HepG2 (cell line): ENCODE data around the gene AGPAT2.

Source experiments
- CTCF ChIP-seq: sonication (generic); formaldehyde crosslinking; IDR thresholded peaks from 2 replicates; pipeline ENCODE4 v1.5.0; 2020; ENCODE audit warnings: mild to moderate bottlenecking, missing genetic modification reagents, moderate library complexity
- POLR2A ChIP-seq, 2 experiments: IDR thresholded peaks; 2 replicates each; pipeline ENCODE4 v1.6.1; 2011; ENCODE audit warnings: low read depth in 2 of 2, low read length in 2 of 2, mild to moderate bottlenecking in 1 of 2, moderate library complexity in 1 of 2; ENCODE audit not compliant: insufficient read depth in 1 of 2
- SP1 ChIP-seq, 2 experiments: fragments of 450-650 bp in 1 of 2; sonication (generic) in 1 of 2; formaldehyde crosslinking in 1 of 2; IDR thresholded peaks; 2 replicates each; pipeline versions ENCODE4 v1.4.0 to v1.6.1; 2016 to 2020; ENCODE audit warnings: missing genetic modification reagents in 1 of 2
- ZNF282 ChIP-seq: fragments of 450-650 bp; IDR thresholded peaks from 2 replicates; pipeline ENCODE4 v1.6.1; 2018; ENCODE audit not compliant: partially characterized antibody
- ZNF652 ChIP-seq: IDR thresholded peaks from 2 replicates; pipeline ENCODE4 v1.6.1; 2016; ENCODE audit warnings: low read depth, borderline replicate concordance
- TF ChIP-seq, protein P1 (sequence below): sonication (generic); formaldehyde crosslinking; IDR thresholded peaks from 2 replicates; pipeline ENCODE4 v1.8.0; 2022; ENCODE audit warnings: mild to moderate bottlenecking, missing genetic modification reagents, moderate library complexity
- TF ChIP-seq, protein P2 (sequence below): sonication (generic); formaldehyde crosslinking; IDR thresholded peaks from 2 replicates; pipeline ENCODE4 v1.5.0; 2020; ENCODE audit warnings: mild to moderate bottlenecking, missing genetic modification reagents
- TF ChIP-seq, protein P3 (sequence below): IDR thresholded peaks from 2 replicates; pipeline ENCODE4 v1.6.1; 2018; ENCODE audit warnings: missing genetic modification reagents

- TF ChIP-seq CTCF (CRISPR knock-in tag), result no peak
- no peak for TF ChIP-seq POLR2A (IDR thresholded peaks at IDR 0.05; ENCODE audit: insufficient read depth in 1 of 2, low read depth in 2 of 2, low read length in 2 of 2)
- no peak for TF ChIP-seq SP1 (IDR thresholded peaks at IDR 0.05)
- TF ChIP-seq SP1 (CRISPR knock-in tag; IDR thresholded peaks at IDR 0.05), result no peak
- no peak for TF ChIP-seq ZNF282
- no peak for TF ChIP-seq ZNF652
- TF ChIP-seq, protein P1, sequence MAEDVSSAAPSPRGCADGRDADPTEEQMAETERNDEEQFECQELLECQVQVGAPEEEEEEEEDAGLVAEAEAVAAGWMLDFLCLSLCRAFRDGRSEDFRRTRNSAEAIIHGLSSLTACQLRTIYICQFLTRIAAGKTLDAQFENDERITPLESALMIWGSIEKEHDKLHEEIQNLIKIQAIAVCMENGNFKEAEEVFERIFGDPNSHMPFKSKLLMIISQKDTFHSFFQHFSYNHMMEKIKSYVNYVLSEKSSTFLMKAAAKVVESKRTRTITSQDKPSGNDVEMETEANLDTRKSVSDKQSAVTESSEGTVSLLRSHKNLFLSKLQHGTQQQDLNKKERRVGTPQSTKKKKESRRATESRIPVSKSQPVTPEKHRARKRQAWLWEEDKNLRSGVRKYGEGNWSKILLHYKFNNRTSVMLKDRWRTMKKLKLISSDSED (CRISPR knock-in tag), result no peak
- TF ChIP-seq, protein P2, sequence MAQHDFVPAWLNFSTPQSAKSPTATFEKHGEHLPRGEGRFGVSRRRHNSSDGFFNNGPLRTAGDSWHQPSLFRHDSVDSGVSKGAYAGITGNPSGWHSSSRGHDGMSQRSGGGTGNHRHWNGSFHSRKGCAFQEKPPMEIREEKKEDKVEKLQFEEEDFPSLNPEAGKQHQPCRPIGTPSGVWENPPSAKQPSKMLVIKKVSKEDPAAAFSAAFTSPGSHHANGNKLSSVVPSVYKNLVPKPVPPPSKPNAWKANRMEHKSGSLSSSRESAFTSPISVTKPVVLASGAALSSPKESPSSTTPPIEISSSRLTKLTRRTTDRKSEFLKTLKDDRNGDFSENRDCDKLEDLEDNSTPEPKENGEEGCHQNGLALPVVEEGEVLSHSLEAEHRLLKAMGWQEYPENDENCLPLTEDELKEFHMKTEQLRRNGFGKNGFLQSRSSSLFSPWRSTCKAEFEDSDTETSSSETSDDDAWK (CRISPR knock-in tag), result no peak
- TF ChIP-seq, protein P3, sequence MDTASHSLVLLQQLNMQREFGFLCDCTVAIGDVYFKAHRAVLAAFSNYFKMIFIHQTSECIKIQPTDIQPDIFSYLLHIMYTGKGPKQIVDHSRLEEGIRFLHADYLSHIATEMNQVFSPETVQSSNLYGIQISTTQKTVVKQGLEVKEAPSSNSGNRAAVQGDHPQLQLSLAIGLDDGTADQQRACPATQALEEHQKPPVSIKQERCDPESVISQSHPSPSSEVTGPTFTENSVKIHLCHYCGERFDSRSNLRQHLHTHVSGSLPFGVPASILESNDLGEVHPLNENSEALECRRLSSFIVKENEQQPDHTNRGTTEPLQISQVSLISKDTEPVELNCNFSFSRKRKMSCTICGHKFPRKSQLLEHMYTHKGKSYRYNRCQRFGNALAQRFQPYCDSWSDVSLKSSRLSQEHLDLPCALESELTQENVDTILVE, result no peak
Observed at GRCh38 chr9:136721339-136722092, 34.3 kb upstream of the AGPAT2 start.
